ENCODE data around the gene NTM.
"Not testable (repeated sequence)": the region's sequence is repeated elsewhere in the genome, so short reads cannot be mapped to it uniquely, and the experiment has no call there.

NTM gene

DNA sequence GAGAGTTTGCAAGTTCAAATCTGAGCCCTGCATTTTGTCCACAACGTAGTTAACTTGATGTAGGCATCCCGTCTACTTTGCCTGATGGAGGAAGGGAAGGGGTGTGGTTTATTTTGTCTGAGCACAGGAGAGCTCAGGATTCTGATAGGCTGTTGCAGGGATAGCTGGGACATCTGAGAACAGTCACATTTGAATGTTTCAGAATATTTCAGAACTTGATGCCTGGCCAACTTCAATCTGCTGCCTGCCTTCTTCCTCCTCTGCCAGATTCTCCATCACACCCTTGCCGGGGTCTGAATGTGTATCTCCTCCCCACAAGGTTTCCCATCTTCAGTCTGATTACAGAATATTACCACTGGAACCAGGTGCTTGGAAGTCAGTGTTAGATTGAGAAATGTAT is 51.6 kb downstream of the NTM start:
- DNase-seq (ENCODE audit: low read depth) = no peak

GRCh38 chr11:131422496-131422895 is 52.1 kb downstream of the NTM start:
- DNase-seq (ENCODE audit: low read depth) = no peak

DNA sequence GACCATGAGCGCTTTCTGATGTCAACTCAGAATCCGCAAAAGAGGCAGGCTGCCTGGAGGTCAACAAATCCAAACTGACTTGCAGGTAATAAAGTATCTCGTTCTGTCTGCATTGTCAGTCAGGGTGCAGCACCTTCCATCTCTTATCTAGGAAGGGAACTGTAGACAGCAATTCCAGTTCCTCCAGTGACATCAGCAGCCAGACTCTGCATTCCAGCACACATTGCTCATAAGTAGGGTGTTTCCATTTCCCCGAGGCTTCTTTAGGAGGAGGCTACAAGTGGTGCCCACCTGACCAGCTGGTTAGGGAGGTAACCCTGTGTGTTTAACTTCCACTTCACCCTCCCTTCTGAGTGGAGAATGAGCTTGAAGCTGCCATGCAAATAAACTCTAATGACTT is 53.3 kb downstream of the NTM start:
- DNase-seq (ENCODE audit: low read depth) = no peak

DNA sequence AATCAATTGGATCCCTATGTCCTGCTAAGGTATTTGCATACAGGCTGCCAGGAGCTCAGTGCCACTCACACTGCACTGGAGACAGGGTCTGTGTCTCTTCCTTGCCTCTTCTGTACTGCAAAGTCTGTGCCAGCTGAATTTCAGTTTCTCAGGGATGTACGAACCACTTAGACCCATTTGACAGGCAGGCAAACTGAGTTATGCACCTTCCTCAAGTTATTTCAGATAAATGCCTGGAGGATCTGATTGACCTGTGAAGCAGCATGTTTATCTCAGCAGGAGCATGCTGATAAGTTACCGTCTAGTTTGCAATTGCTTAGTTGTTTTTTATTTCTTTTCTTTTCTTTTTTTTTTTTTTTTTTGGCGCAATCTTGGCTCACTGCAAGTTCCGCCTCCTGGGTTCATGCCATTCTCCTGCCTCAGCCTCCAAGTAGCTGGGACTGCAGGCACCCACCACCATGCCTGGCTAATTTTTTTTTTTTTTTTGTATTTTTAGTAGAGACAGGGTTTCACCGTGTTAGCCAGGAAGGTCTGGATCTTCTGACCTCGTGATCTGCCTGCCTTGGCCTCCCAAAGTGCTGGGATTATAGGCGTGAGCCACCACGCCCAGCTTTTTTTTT is 54.0 kb downstream of the NTM start:
- not testable (repeated sequence) for DNase-seq (ENCODE audit: low read depth)

GRCh38 chr11:131425285-131425684 is 54.9 kb downstream of the NTM start:
- no peak for DNase-seq (ENCODE audit: low read depth)

DNA sequence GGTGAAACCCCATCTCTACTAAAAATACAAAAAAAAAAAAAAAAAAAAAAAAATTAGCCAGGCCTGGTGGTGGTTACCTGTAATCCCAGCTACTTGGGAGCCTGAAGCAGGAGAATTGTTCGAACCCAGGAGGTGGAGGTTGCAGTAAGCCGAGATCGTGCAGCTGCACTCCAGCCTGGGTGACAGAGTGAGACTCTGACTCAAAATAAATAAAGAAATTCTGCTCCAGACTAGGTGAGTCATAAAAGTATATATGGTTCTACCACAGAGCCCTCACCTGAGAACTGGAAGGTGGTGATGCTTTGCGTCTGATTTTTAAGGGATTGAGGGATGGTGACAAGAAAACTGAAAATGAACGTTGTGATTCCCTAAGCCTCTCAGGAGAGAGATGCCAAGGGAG is 58.4 kb downstream of the NTM start:
- DNase-seq (ENCODE audit: low read depth) = no peak

GRCh38 chr11:131430473-131431208 is 60.2 kb downstream of the NTM start:
- DNase-seq (ENCODE audit: low read depth) = no peak

GRCh38 chr11:131441051-131441810 is 70.8 kb downstream of the NTM start:
- no peak for DNase-seq (ENCODE audit: low read depth)

- DNase-seq (ENCODE audit: low read depth) = no peak
These were observed 76.3 kb downstream of the NTM start for GRCh38 chr11:131446590-131447275.

DNA sequence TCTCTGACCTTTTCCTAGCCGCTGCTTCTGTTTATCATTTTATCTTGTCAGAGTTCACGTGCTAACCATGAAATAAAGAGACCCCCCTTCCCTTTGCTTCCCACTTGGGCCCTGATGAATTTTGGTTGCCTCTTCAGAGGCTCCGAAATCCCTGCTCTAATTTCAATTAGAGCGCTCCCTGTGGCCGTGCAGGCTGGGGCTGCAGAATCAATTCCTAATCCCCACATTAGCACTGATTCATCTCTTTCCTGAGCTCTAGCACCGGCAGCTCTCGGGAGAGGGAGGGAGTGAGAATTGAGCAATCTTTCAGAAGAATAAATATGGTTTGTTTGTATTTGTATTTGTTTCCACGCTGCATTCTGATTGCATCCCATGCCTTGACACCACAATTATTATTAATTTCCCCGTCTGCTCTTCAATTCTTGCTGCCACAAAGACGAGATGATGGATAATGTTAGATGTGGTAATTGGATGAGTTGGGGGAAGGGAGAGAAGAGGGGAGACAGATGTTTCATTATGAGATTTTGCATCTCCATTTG is 76.9 kb downstream of the NTM start:
- DNase-seq (ENCODE audit: low read depth) = no peak

- DNase-seq (ENCODE audit: low read depth) = no peak
These were observed 77.5 kb downstream of the NTM start for GRCh38 chr11:131447898-131448297.

- DNase-seq (ENCODE audit: low read depth) = no peak
These were observed 78.9 kb downstream of the NTM start for GRCh38 chr11:131449036-131450019.

GRCh38 chr11:131454490-131454889 is 84.1 kb downstream of the NTM start:
- no peak for DNase-seq (ENCODE audit: low read depth)

- DNase-seq (ENCODE audit: low read depth) = no peak
These were observed 84.6 kb downstream of the NTM start for GRCh38 chr11:131454989-131455388.

- DNase-seq (ENCODE audit: low read depth) = no peak
These were observed 85.7 kb downstream of the NTM start for GRCh38 chr11:131455843-131456704.

GRCh38 chr11:131457163-131457562 is 86.7 kb downstream of the NTM start:
- no peak for DNase-seq (ENCODE audit: low read depth)

GRCh38 chr11:131458421-131458820 is 88.0 kb downstream of the NTM start:
- no peak for DNase-seq (ENCODE audit: low read depth)

DNA sequence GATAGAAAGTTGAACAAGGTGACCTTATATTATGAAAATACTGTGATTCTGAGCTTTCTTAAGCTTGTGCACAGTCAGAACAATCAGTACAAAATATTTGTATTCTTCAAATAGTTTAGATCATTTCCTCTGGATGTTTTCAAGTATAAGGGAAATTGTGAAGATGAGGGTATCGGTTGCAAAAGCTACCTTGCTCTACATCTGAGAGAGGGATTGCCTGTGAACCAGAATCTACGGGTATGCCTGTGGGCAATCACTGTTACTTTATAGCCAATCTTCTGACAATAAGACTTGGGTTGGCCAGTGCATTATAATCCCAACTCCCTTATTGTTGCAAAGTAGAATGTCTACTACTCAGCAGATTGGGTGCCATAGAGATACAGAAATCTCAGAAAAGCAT is 90.5 kb downstream of the NTM start:
- DNase-seq (ENCODE audit: low read depth) = no peak

DNA sequence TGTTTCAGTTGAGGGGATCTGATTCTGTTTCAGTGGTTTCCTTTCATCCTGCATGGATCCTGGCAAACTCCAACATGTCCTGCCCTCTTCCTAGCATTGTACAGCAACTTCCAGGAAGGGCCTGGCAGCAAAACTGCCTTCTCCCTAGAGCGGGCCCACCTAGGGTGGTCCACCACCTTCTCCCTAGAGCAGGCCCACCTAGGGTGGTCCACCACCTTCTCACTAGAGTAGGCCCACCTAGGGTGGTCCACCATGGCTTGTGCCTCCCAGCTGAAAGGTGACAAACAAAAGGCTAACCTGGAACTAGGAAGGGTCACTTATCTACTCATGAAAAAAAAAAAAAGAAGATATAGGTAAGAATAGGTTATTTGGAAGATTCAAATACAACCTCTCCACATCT is 92.2 kb downstream of the NTM start:
- DNase-seq (ENCODE audit: low read depth) = no peak

- no peak for DNase-seq (ENCODE audit: low read depth)
These were observed 92.7 kb downstream of the NTM start for GRCh38 chr11:131463162-131463561.

Measured in stimulated activated CD8-positive, alpha-beta memory T cell treated with anti-CD3 and anti-CD28 coated beads, Interleukin-12 subunit alpha, Interleukin-12 subunit beta, amount 100 ng/mL, for 4 hours (primary cell).